Gastrocnemius medialis (tissue), 4 donors: ENCODE data around the gene KYNU.
"Not testable (repeated sequence)": the region's sequence is repeated elsewhere in the genome, so short reads cannot be mapped to it uniquely, and the experiment has no call there.

Source experiments
- POLR2A ChIP-seq, 2 donors: fragments of 450-650 bp; IDR thresholded peaks; one replicate each; pipeline ENCODE4 v1.6.1; 2017; ENCODE audit warnings: antibody characterized with exemption in 2 of 2, mild to moderate bottlenecking in 2 of 2, moderate library complexity in 2 of 2
- TF ChIP-seq, protein P1 (sequence below), 5 experiments: fragments of 450-650 bp in 3 of 5; fragments of 200-600 bp in 2 of 5; sonication (generic) in 2 of 5; IDR thresholded peaks in 4 of 5; conservative IDR thresholded peaks in 1 of 5; 1 replicate in 4 of 5; 2 replicates in 1 of 5; pipeline ENCODE4 v1.5.1; 2016 to 2019; ENCODE audit warnings: antibody characterized with exemption in 5 of 5, mild to moderate bottlenecking in 3 of 5, moderate library complexity in 3 of 5

DNA sequence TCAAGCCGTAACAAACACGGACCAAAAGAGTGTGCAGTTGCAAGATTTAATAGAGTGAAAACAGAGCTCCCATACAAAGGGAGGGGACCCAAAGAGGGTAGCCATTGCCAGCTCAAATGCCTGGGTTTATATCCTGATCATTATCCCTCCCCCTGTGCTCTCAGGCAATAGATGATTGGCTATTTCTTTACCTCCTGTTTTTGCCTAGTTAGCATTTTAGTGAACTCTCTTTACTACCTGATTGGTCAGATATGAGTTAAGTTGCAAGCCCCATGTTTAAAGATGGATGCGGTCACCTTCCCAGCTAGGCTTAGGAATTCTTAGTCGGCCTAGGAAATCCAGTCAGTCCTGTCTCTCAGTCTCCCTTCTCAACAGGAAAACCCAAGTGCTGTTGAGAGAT is 22.9 kb downstream of the KYNU start:
- TF ChIP-seq, protein P1, sequence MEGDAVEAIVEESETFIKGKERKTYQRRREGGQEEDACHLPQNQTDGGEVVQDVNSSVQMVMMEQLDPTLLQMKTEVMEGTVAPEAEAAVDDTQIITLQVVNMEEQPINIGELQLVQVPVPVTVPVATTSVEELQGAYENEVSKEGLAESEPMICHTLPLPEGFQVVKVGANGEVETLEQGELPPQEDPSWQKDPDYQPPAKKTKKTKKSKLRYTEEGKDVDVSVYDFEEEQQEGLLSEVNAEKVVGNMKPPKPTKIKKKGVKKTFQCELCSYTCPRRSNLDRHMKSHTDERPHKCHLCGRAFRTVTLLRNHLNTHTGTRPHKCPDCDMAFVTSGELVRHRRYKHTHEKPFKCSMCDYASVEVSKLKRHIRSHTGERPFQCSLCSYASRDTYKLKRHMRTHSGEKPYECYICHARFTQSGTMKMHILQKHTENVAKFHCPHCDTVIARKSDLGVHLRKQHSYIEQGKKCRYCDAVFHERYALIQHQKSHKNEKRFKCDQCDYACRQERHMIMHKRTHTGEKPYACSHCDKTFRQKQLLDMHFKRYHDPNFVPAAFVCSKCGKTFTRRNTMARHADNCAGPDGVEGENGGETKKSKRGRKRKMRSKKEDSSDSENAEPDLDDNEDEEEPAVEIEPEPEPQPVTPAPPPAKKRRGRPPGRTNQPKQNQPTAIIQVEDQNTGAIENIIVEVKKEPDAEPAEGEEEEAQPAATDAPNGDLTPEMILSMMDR (IDR thresholded peaks at IDR 0.05 in 4 of 5, conservative IDR thresholded peaks at IDR 0.05 in 1 of 5), result not testable (repeated sequence)
- TF ChIP-seq POLR2A (IDR thresholded peaks at IDR 0.05), result not testable (repeated sequence)
